Ureter (tissue), 1 donor: ENCODE measurements around the gene SLC2A5. TPM values are rescaled to one million over a fixed set of nuclear protein-coding genes. Genes with fewer than 3 reads are reported as not detected.
"Not testable (repeated sequence)": the region's sequence is repeated elsewhere in the genome, so short reads cannot be mapped to it uniquely, and the experiment has no call there.

Experiments
- DNase-seq: peaks from one replicate; pipeline ENCODE4 v3.0.0-alpha.2; 2020; ENCODE audit warnings: low spot score
- total RNA-seq: library from RNA; stranded (reverse); gene quantifications from one replicate; pipeline ENCODE4 v1.2.4, GENCODE V29; 2023
- donor health status: DM: yes; HTN: yes; CAD: no.

Gene SLC2A5
- total RNA-seq, 1 donor from 2014 or later = 1.1 TPM

- no peak for DNase-seq
Measured at GRCh38 chr1:9037476-9038337, 31.7 kb downstream of the SLC2A5 start.

DNA sequence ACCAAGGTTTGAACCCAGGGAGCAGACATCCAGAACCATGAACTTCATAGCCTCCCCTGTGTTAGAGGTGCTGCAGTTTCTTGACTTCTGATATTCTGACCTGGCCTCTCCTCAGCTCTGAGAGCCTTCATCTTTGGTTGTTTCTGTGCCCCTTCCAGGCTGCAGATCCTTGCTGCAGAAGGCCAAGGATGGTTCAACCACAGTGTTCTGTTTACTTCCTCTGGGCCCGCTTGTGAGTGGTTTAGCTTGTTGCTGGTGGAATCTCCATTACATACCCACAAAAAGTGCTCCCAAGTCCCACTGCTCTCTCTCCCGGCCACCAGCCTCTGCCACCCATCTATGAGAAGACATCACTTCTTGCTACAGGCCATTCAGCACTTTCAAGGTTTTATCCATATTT is 34.2 kb downstream of the SLC2A5 start:
- no peak for DNase-seq

GRCh38 chr1:9033363-9033762 is 36.1 kb downstream of the SLC2A5 start:
- DNase-seq = no peak

DNA sequence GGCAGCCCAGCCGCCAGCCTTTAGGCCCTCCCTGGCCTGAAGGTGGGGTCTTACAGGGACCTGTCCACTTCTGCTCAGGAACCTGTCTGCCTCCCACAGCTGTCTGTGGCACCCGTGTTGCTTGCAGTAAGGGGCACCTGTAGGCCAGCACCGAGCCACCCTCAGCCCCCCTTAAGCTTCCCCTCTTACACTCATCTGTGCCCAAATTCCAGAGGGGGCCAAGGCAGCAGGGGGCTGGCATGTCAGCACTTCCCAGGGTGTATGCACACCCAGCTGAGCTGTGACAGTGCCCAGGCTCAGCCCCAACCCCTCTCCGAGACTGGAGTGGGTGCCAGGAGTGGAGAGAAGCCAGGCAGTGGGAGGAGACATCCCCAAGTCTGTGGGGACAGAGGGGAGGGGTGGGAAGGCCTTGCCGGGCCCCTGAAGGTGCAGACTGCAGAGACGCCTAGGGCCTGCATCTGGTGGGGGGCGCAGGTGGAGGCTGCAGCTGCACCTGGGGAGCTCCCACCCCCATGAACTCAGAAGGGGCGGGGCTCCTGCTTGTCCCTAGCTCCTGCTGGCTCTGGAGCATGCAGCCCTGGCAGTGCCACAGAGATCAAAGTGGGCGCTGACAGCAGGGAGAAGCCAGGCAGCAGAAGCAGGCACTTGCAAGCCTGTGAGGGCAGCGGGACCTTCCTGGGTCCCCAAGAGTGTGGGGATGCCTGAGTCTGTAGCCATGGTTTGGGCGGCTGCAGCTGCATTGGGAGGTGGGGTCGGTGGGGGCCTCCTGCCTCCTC is 37.8 kb downstream of the SLC2A5 start:
- no peak for DNase-seq

- not testable (repeated sequence) for DNase-seq
Measured at GRCh38 chr1:9031077-9031476, 38.4 kb downstream of the SLC2A5 start.

DNA sequence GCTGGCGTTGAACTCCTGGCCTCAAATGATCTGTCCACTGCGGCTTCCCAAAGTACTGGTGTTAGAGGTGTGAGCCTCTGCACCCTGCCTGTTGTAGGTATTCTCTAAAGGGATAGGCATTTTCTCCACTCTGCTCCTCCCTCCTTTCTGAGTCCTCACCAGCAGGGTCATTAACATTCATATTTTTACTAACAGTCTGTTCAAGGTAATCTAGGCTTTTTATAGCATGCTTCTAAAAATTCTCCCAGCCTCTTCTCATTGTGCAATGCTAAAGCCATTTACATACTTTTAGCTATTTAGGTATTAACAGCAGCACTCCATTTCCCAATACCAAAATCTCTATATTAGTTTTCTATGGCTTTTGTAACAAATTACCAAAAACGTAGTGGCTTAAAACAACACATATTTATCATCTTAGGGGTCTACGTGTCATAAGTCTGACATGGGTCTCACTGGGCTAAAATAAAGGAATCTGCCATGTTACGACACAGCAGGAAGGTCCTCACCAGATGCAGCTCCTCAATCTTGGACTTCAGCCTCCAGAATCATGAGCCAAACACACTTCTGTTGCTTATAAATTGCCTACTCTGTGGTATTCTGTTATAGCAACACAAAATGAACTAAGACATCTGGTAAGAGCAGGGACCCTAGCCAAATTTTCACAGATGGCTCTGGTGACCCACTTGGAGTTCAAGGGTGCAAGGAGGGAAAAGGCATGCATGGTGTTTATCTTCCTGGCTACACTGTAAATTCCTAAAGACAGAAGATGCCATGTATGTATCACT is 40.3 kb downstream of the SLC2A5 start:
- no peak for DNase-seq

GRCh38 chr1:9027307-9027706 is 42.1 kb downstream of the SLC2A5 start:
- DNase-seq = no peak

- DNase-seq = no peak
Measured at GRCh38 chr1:9025449-9025848, 44.0 kb downstream of the SLC2A5 start.

- no peak for DNase-seq
Measured at GRCh38 chr1:9024837-9025236, 44.6 kb downstream of the SLC2A5 start.

DNA sequence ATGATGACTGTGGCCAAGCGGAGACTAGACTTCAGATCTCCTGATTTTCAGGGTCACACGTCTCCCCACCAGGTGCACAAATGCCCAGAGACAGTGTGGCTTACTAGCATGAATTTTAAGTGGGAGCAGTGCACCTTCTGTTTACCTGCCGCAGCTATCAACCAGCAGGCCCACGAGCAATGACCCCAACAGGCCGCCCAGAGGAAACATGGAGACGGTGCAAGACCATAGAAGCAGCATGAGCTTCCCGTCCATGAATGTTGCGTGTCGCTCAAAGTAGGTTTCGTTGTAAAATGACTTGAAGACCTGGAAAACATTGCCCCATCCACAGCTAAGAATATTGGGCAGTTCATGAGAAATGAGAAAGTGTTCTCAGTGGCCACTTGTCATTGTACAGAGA is 46.7 kb downstream of the SLC2A5 start:
- no peak for DNase-seq

DNA sequence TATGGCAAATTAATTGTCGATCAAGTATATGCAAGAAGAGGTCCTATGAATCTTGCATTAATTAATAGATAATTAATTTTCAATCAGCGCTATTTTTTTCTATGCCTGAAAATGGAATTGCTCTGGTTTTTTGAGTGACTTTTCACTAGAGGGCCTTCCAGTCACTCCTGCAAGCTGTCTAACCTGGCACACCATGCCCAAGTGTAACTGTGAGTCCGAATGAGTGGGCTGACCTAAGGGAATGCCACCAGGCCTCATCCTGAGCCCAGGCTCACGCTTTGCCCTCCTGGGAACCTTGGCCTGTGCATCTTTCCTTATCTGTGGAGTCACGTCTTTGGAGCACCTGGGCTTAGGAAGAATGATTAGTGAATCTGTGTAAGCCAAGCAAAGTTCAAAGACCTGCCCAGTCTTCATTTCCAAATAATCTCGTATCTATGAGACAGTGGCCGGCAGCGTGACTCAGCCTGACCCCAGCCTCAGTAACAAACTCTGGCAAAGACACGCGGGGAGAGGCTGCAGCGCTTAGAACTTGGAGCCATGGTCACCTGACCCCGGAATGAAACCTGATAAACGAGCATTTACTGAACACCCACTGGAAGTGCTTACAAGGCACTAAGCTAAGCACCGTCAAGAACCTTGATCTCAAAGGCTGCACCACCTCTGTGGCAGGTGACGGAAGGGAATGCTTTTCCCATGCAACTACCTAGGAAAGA is 47.3 kb downstream of the SLC2A5 start:
- DNase-seq = not testable (repeated sequence)

GRCh38 chr1:9020305-9020704 is 49.1 kb downstream of the SLC2A5 start:
- no peak for DNase-seq

DNA sequence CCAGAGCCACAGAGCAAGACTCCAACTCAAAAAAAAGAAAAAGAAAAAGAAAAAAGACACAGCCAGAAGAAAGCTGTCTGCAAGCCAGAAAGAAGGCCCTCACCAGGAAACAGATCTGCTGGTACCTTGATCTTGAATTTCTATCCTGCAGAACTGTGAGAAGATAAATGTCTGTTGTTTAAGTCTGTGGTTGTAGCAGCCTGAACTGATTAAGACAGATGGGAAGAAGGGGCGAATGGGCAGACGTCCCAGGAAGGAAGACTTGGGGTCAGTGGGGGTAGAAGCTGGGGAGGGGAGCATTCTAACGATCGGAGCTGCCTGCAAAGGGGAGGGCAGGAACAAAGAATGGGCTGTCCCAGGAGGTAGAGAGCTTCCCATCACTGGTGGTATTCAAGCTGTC is 49.5 kb downstream of the SLC2A5 start:
- DNase-seq = no peak

- no peak for DNase-seq
Measured at GRCh38 chr1:9018333-9018732, 51.1 kb downstream of the SLC2A5 start.

DNA sequence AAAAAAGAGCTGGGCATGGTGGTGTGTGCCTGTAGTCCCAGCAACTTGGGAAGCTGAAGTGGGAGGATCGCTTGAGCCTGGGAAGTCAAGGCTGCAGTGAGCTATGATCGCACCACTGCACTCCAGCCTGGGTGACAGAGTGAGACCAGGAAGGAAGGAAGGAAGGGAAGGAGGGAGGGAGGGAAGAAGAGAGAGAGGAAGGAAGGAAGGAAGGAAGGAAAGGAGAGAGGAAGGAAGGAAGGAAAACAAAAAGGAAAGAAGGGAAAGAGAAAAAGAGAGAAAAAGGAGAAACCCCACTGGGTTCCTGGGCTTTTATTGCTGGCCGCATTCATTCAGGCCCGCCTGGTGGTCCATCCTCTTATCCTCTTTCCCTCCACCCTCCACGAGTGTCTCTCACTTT is 53.0 kb downstream of the SLC2A5 start:
- DNase-seq = no peak

GRCh38 chr1:9014475-9015375 is 54.7 kb downstream of the SLC2A5 start:
- no peak for DNase-seq

DNA sequence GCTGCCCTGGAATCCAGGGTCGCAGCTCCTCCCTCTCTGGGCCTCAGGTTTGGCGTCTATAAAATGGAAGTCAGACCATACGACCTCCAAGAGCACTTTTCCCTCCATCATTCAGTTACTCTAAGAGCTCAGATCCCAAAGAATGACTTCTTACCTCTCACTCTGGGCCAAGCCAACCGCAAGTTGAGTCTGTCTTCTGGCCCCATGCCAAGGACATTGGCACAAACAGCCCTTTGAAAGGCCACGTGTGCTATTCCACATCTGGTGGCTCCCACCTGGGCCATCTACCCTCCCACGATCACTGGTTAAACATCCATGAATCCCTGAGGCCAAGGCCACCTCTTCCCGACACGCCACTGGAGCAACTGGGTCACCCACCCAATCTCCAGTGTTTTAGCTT is 55.6 kb downstream of the SLC2A5 start:
- DNase-seq = no peak

GRCh38 chr1:9010781-9011323 is 58.6 kb downstream of the SLC2A5 start:
- no peak for DNase-seq

- DNase-seq = no peak
Measured at GRCh38 chr1:9009438-9010370, 59.7 kb downstream of the SLC2A5 start.
